Measurements from ENCODE around the gene UBE2G1. TPM values are rescaled to one million over a fixed set of nuclear protein-coding genes. Genes with fewer than 3 reads are reported as not detected.

UBE2G1 gene
- total RNA-seq, 1 experiment from 2014 or later: 68.2 TPM

- DNase-seq (ENCODE audit: low read depth): no peak
Measured at GRCh38 chr17:4334776-4335584, 31.5 kb downstream of the UBE2G1 start.

GRCh38 chr17:4334332-4334731 is 32.1 kb downstream of the UBE2G1 start:
- DNase-seq (ENCODE audit: low read depth): no peak

GRCh38 chr17:4333041-4333440 is 33.4 kb downstream of the UBE2G1 start:
- DNase-seq (ENCODE audit: low read depth): no peak

GRCh38 chr17:4332296-4332970 is 34.0 kb downstream of the UBE2G1 start:
- peak; percentile 25 for DNase-seq (ENCODE audit: low read depth)

GRCh38 chr17:4331614-4332013 is 34.9 kb downstream of the UBE2G1 start:
- no peak for DNase-seq (ENCODE audit: low read depth)

- DNase-seq (ENCODE audit: low read depth): peak; percentile 78
Measured at GRCh38 chr17:4329838-4330237, 36.6 kb downstream of the UBE2G1 start.

GRCh38 chr17:4327606-4328005 is 38.9 kb downstream of the UBE2G1 start:
- DNase-seq (ENCODE audit: low read depth): peak; percentile 73

GRCh38 chr17:4326608-4327007 is 39.9 kb downstream of the UBE2G1 start:
- DNase-seq (ENCODE audit: low read depth): no peak

GRCh38 chr17:4326112-4326511 is 40.4 kb downstream of the UBE2G1 start:
- no peak for DNase-seq (ENCODE audit: low read depth)

- DNase-seq (ENCODE audit: low read depth): no peak
Measured at GRCh38 chr17:4324463-4324862, 42.0 kb downstream of the UBE2G1 start.

- DNase-seq (ENCODE audit: low read depth): no peak
Measured at GRCh38 chr17:4319221-4319620, 47.3 kb downstream of the UBE2G1 start.

GRCh38 chr17:4318596-4318995 is 47.9 kb downstream of the UBE2G1 start:
- DNase-seq (ENCODE audit: low read depth): no peak

GRCh38 chr17:4318186-4318585 is 48.3 kb downstream of the UBE2G1 start:
- DNase-seq (ENCODE audit: low read depth): no peak

- DNase-seq (ENCODE audit: low read depth): no peak
Measured at GRCh38 chr17:4317610-4318009, 48.9 kb downstream of the UBE2G1 start.

- DNase-seq (ENCODE audit: low read depth): no peak
Measured at GRCh38 chr17:4316648-4317047, 49.8 kb downstream of the UBE2G1 start.

- no peak for DNase-seq (ENCODE audit: low read depth)
Measured at GRCh38 chr17:4314618-4315017, 51.9 kb downstream of the UBE2G1 start.

GRCh38 chr17:4314179-4314578 is 52.3 kb downstream of the UBE2G1 start:
- DNase-seq (ENCODE audit: low read depth): no peak

- DNase-seq (ENCODE audit: low read depth): no peak
Measured at GRCh38 chr17:4313221-4314114, 53.0 kb downstream of the UBE2G1 start.

- DNase-seq (ENCODE audit: low read depth): no peak
Measured at GRCh38 chr17:4310354-4311060, 56.0 kb downstream of the UBE2G1 start.

- DNase-seq (ENCODE audit: low read depth): no peak
Measured at GRCh38 chr17:4309897-4310296, 56.6 kb downstream of the UBE2G1 start.

- DNase-seq (ENCODE audit: low read depth): no peak
Measured at GRCh38 chr17:4307179-4307930, 59.1 kb downstream of the UBE2G1 start.
